ENCODE measurements around the gene CTBP2. TPM values are rescaled to one million over a fixed set of nuclear protein-coding genes. Genes with fewer than 3 reads are reported as not detected.

Gene CTBP2
- total RNA-seq, 1 donor from 2014 or later = 58.2 TPM

GRCh38 chr10:125144693-125145623 is 15.4 kb downstream of the CTBP2 start:
- no peak for DNase-seq

DNA sequence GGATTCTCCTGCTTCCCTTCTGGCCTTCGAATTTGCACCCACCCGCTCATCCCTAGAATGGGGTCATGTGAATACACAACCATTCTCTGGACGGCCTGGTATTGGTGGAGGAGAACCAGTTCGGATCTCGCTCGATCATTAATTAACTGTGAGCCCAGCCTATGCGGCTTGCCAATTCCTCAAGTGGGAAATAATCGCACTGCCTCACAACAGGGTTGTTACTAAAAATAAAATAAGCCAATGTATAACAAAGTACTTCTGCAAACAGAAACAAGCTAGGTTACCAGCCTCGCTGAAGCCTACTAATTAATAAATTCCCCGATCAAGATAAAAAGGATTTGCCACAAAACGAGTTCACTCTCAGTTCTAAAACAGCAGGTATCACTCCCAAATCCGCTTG is 16.2 kb downstream of the CTBP2 start:
- DNase-seq = no peak

DNA sequence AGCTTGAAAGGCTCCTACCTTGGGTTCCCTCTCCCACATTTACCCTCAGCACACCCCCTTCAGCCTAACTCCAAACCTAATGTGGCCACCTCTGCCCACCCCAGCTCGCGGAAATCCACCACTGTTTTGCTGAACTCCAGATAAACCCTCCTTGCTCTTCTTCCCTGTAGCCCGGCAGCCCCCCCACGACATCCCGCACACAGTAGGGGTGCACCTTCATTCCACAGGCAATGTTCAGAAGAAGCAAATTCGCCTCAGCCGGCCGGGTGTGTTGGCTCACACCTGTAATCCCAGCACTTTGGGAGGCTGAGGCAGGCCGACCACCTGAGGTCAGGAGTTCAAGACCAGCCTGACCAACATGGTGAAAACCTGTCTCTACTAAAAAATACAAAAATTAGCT is 17.4 kb downstream of the CTBP2 start:
- DNase-seq = no peak

DNA sequence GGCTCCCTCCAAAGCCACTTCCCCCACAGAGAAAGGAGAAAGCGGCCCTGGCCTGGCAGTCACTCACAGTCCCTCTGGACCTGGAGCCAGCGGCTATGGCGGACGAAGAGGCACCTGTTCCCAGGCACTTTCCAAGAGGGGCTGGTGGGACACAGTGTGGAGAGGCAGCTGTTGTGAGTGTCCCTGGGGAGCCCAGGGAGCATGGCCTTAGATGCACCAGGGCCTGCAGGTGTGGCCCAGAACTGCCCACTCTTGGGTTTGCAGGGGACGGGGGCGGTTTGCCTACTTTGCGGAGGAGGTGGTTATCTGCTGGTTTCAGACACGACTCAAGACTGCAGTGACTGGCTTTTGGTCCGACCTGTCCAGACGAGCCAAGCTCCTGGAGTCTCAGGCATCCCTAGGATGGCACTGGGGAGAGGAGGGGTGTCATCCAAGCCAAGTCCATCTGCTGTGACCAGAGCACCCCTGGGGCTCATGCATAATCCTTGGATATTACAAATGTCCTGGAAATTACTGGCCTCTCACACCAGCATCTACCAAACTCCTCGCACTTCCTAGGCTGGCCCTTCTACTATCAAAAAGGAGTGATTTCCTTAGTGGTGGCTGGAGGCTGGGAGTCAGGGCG is 18.4 kb downstream of the CTBP2 start:
- peak; percentile 71 for DNase-seq

- DNase-seq = no peak
Observed at GRCh38 chr10:125141150-125141859, 19.1 kb downstream of the CTBP2 start.

DNA sequence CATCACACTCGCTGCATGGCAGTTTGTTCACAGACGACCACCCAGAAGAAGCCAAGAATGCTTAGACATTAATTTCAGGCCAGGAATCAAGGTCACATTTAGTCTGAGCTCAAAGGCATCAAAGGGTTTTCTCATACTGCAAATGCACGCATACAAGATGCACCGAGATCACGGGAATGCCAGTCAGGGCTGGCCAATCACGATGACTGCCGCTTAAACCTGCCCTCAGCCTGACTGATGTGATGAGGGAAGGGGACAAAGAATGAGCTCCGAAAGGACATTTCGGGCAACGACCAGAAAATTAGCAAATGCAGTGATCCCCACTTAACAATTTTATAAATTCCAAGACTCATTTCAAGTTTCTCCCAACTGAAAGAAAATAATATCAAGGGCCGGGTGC is 20.2 kb downstream of the CTBP2 start:
- DNase-seq = no peak

DNA sequence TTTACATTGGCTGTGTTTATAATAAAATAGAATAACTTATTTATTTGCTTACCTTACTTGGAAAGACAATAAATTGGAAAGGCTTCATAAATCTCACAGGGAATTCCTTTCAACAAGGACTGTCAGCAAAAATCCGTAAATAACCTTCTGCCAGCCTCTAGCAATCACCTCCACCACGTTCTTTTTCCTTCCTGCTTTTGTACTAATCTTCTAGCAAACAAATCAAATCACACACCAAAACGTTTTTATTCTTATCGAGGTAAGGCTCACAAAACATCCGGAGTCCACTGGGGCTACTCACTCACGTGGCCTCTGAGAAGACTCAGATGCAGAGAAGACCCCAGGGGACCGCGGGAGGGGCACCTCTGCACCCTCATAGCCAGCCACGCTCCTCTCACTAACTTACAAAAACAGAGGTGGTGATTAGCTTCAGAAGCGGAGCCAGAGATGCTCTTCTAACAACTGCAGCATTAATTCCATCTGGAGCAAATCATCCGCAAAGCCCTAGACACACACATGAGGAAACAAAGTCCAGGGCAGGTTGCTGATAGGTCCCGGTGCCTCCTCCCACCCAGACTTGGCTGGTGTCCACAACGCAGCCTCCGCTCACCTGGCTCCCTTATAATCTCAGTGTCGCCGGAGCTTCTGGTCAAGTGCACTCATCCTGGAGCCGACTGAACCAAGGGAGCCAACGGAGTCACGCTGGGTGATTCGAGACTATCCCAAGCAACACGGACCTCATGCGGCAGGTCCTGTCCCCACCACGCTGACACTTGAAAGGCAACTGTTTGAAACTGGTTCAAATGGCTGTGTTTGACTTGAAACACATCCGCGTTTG is 22.5 kb downstream of the CTBP2 start:
- DNase-seq = no peak

- DNase-seq = no peak
Observed at GRCh38 chr10:125136087-125136486, 24.3 kb downstream of the CTBP2 start.

GRCh38 chr10:125135771-125136035 is 24.7 kb downstream of the CTBP2 start:
- no peak for DNase-seq

DNA sequence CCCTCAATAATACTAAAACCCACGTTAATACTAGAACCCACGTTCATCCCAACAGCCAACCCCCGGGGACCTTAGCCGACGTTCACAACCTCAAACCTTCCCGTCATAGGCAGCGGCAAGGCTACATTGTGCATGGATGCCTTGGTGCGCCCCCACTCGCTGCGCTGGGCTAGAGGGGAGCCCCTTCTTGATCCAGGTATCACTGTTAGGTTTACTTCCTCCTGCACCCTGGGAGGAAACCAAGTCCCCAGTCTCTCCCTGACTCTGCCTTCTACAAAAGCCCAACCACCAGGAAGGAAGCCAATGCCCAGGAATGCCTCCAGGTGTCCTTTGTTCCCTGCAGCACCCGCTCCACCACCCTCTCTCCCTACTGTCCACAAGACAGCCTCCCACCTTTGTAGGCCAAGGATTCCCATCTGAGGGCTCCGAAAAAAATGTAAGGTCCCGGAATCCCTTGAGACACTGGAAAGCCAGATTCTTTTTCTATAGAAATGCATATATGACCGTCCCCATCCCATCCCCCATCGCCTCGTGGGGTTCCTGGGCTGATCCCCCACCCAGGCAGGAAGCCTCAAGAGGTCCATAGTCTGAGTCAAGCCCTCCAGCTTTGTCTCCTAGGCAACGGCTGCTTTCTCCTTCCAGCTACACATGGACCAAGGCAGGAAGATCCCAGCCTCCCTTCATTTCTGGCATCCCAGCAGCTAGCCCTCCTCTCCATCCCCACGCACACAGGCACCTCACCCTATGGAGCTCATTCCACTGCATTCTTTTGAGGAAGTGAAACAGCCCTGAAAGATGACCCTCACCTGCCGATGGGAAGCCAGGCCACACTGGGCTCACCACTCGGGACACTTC is 25.2 kb downstream of the CTBP2 start:
- no peak for DNase-seq

DNA sequence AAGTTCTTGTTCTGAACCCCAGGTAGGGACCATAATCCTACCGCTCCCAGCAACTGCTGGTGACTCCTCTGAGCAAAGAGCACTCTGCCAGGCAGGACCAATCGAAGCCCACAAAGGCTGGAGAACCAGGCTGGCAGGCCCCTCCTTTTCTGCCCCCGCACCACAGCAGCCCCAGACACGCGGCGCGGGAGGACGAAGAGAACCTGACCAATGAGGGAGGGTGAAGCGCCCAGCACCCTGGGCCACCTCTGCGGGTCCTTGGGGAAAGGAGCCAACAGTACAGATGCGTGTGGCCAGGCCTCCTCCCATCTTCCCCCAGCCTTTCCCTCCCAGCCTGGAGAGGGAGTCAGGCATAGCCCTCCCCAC is 25.9 kb downstream of the CTBP2 start:
- no peak for DNase-seq

- no peak for DNase-seq
Observed at GRCh38 chr10:125133696-125134482, 26.5 kb downstream of the CTBP2 start.

DNA sequence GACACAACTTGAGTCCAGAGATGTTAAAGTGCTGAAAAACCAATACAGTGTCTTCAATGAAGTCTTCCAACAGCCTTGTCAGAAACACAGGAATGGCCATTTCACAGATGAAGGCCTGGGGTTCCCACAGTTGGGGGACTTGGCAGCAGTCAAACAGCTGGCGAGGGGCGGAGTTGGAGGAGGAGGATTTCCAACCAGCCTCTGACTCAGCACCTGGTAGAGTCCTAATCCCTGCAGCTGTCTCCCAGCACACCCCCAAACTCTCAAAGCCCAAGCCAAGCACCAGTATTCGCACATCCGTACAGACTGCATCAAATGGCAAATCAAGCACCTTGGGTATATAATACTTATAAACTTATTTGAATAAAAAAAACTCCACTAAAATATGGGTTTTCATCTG is 28.0 kb downstream of the CTBP2 start:
- peak; percentile 92 for DNase-seq

GRCh38 chr10:125130916-125131315 is 29.4 kb downstream of the CTBP2 start:
- peak; percentile 79 for DNase-seq

DNA sequence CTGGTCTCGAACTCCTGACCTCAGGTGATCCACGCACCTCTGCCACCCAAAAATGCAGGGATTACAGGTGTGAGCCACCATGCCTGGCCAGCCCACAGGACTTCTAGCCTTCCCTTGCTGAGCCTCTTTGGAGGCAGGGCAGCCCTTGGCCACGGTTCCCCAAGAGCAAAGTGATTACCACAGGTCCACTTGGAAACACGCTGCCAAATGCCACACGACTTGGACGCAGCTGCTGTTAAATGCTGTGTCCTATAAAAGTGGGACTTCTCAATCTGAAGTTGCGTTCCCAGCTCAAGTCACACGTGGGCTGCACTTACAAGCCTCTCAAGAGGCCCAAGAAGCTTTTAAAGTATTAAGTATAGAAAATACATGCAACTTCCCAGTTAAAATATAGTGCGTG is 30.1 kb downstream of the CTBP2 start:
- no peak for DNase-seq

DNA sequence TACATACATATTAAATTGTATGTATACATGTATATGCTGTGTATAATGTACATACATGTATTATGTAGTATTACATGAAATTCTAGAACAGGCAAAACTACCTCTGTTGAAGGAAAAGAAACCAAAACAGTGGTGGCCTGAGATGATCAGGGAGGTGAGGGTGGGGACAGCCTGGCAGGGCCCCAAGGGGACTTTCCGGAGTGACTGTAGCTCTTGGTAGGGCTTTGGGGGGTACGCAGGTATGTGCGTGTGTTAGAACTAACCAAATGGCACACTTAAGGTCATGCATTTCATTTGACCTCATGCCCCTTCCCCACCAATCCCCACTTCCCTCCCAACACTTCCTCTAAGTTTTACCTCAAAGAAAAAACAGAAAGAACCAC is 31.3 kb downstream of the CTBP2 start:
- DNase-seq = no peak

- no peak for DNase-seq
Observed at GRCh38 chr10:125128397-125129075, 31.8 kb downstream of the CTBP2 start.

- DNase-seq = no peak
Observed at GRCh38 chr10:125127986-125128385, 32.4 kb downstream of the CTBP2 start.

DNA sequence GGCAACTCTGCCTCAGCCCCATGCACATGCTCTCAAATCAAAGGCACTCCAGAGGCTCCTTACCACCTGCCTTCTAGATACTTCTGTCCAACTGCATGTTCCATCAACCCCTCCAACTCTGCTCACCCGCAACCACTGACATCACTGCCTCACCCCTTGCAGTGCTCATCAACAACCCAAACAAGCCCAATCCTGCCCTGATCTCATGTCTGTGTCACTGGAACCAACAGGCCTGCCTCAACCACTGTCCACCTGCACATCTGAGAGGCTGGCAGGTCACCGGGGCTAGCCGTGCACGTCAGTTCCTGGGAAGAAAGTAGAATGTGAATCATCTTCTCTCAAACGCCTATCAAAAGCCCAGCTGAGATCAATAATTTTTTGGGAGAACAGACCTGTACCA is 33.3 kb downstream of the CTBP2 start:
- DNase-seq = no peak

All from tongue (tissue), 2 donors.